NT2/D1 (cell line): ENCODE measurements around the gene TPRA1.

Source experiments
- DNase-seq: peaks from one replicate; pipeline ENCODE4 v3.0.0-alpha.2; 2011; ENCODE audit warnings: low read depth, low spot score
- H3K27me3 ChIP-seq: 2 replicates; pipeline ENCODE4 v1.6.0; 2011; ENCODE audit warnings: mild to moderate bottlenecking; ENCODE audit not compliant: insufficient read length, insufficient read depth
- H3K36me3 ChIP-seq: 2 replicates; pipeline ENCODE4 v1.6.1; 2011; ENCODE audit warnings: mild to moderate bottlenecking, low read length, mixed read lengths; ENCODE audit not compliant: insufficient read depth, insufficient read length
- H3K4me1 ChIP-seq: 2 replicates; pipeline ENCODE4 v1.5.1; 2011; ENCODE audit not compliant: insufficient read depth, insufficient read length
- H3K4me3 ChIP-seq: 2 replicates; pipeline ENCODE4 v1.5.1; 2011; ENCODE audit warnings: low read depth; ENCODE audit not compliant: insufficient read length
- H3K9ac ChIP-seq: 2 replicates; pipeline ENCODE4 v1.6.0; 2011; ENCODE audit warnings: low read depth; ENCODE audit not compliant: insufficient read length
- H3K9me3 ChIP-seq: 2 replicates; pipeline ENCODE4 v1.5.1; 2011; ENCODE audit warnings: mild to moderate bottlenecking, low read length; ENCODE audit not compliant: insufficient read depth
- SUZ12 ChIP-seq: IDR thresholded peaks from 2 replicates; pipeline ENCODE4 v1.6.1; 2011; ENCODE audit not compliant: insufficient read length, insufficient read depth; ENCODE audit errors: extremely low read depth
- YY1 ChIP-seq: IDR thresholded peaks from 2 replicates; pipeline ENCODE4 v1.6.1; 2011; ENCODE audit not compliant: insufficient read length, insufficient read depth
- ZNF274 ChIP-seq: IDR thresholded peaks from 2 replicates; pipeline ENCODE4 v1.6.1; 2011; ENCODE audit warnings: mild to moderate bottlenecking, low read depth, low read length

TPRA1 gene

GRCh38 chr3:127552038-127552437, 38.5 kb downstream of the TPRA1 start:
- H3K9ac ChIP-seq = no peak overlapping the region
- peaks cover 3% of the 10 kb centered on the region for H3K27me3 ChIP-seq
- DNase-seq = no peak
- no peaks in the 10 kb centered on the region for H3K9me3 ChIP-seq
- TF ChIP-seq YY1 (no peak), ZNF274 (no peak), SUZ12 (no peak)
- no peaks in the 10 kb centered on the region for H3K36me3 ChIP-seq
- H3K4me1 ChIP-seq = peaks cover 11% of the 10 kb centered on the region
- H3K4me3 ChIP-seq = no peak overlapping the region

- Histone ChIP-seq H3K36me3 (no peaks in the 10 kb centered on the region), H3K9ac (no peak overlapping the region), H3K27me3 (peaks cover 3% of the 10 kb centered on the region), H3K9me3 (no peaks in the 10 kb centered on the region), H3K4me1 (peaks cover 17% of the 10 kb centered on the region), H3K4me3 (no peak overlapping the region)
- no peak for TF ChIP-seq SUZ12
- no peak for TF ChIP-seq YY1
- TF ChIP-seq ZNF274 = no peak
- DNase-seq = no peak
Measured at GRCh38 chr3:127551178-127551577, 39.4 kb downstream of the TPRA1 start.

- Histone ChIP-seq H3K4me3 (no peak overlapping the region), H3K9ac (no peak overlapping the region)
Measured at GRCh38 chr3:127550468-127551157, 39.9 kb downstream of the TPRA1 start.

GRCh38 chr3:127549826-127550467, 40.6 kb downstream of the TPRA1 start:
- H3K9me3 ChIP-seq = no peaks in the 10 kb centered on the region
- H3K4me1 ChIP-seq = peaks cover 21% of the 10 kb centered on the region
- TF ChIP-seq SUZ12 (no peak), ZNF274 (no peak), YY1 (no peak)
- no peak overlapping the region for H3K4me3 ChIP-seq
- no peaks in the 10 kb centered on the region for H3K36me3 ChIP-seq
- H3K9ac ChIP-seq = no peak overlapping the region
- H3K27me3 ChIP-seq = peaks cover 3% of the 10 kb centered on the region
- DNase-seq = no peak

More at GRCh38 chr3:127550468-127551157, 39.9 kb downstream of the TPRA1 start:
- H3K4me1 ChIP-seq = peaks cover 20% of the 10 kb centered on the region
- no peaks in the 10 kb centered on the region for H3K9me3 ChIP-seq
- DNase-seq = no peak
- peaks cover 3% of the 10 kb centered on the region for H3K27me3 ChIP-seq
- TF ChIP-seq YY1 (no peak), SUZ12 (no peak), ZNF274 (no peak)
- H3K36me3 ChIP-seq = no peaks in the 10 kb centered on the region

- no peaks in the 10 kb centered on the region for H3K36me3 ChIP-seq
- TF ChIP-seq SUZ12 (no peak), YY1 (no peak), ZNF274 (no peak)
- peak; percentile 49 for DNase-seq
- peak overlapping the region; percentile 83 for H3K9ac ChIP-seq
- peaks cover 9% of the 10 kb centered on the region for H3K27me3 ChIP-seq
- H3K9me3 ChIP-seq = no peaks in the 10 kb centered on the region
- peak overlapping the region; percentile 48 for H3K4me3 ChIP-seq
- H3K4me1 ChIP-seq = peaks cover 26% of the 10 kb centered on the region
Measured at GRCh38 chr3:127547761-127548605, 42.5 kb downstream of the TPRA1 start.

- Histone ChIP-seq H3K4me1 (peaks cover 26% of the 10 kb centered on the region), H3K36me3 (no peaks in the 10 kb centered on the region), H3K27me3 (peaks cover 9% of the 10 kb centered on the region), H3K9ac (peak overlapping the region; percentile 61), H3K4me3 (peak overlapping the region; percentile 38), H3K9me3 (no peaks in the 10 kb centered on the region)
- no peak for TF ChIP-seq SUZ12
- no peak for TF ChIP-seq ZNF274
- TF ChIP-seq YY1 = no peak
- DNase-seq = no peak
Measured at GRCh38 chr3:127546970-127547733, 43.4 kb downstream of the TPRA1 start.
